PFSK-1 (cell line): ENCODE measurements around the gene GRID1.

Experiments used
- FOXP2 ChIP-seq: optimal IDR thresholded peaks from 2 replicates; pipeline ENCODE3; 2011; ENCODE audit warnings: borderline replicate concordance, control low read depth, inconsistent platforms; ENCODE audit not compliant: insufficient read depth; ENCODE audit errors: extremely low read length, extremely low read depth
- POLR2AphosphoS5 ChIP-seq: IDR thresholded peaks from 2 replicates; pipeline ENCODE4 v1.6.1; 2012; ENCODE audit warnings: low read depth, mild to moderate bottlenecking, control low read depth, low read length, moderate library complexity
- REST ChIP-seq, 2 experiments: IDR thresholded peaks; 2 replicates each; pipeline versions ENCODE4 v1.6.1 to v1.8.0; 2011 to 2012; ENCODE audit warnings: low read depth in 2 of 2, low read length in 2 of 2, control low read depth in 1 of 2, inconsistent platforms in 1 of 2, mild to moderate bottlenecking in 1 of 2, moderate library complexity in 1 of 2; ENCODE audit not compliant: insufficient read depth in 1 of 2
- SIN3A ChIP-seq: IDR thresholded peaks from 2 replicates; pipeline ENCODE4 v1.6.1; 2012; ENCODE audit warnings: mild to moderate bottlenecking, low read length, moderate library complexity, borderline replicate concordance; ENCODE audit not compliant: insufficient read depth
- TAF1 ChIP-seq: IDR thresholded peaks from 2 replicates; pipeline ENCODE4 v1.6.1; 2012; ENCODE audit warnings: low read length, control low read depth, borderline replicate concordance; ENCODE audit not compliant: insufficient read depth

- no peak for TF ChIP-seq POLR2AphosphoS5
- no peak for TF ChIP-seq FOXP2
- no peak for TF ChIP-seq SIN3A
- TF ChIP-seq REST (IDR thresholded peaks at IDR 0.05; ENCODE audit: insufficient read depth in 1 of 2, low read depth in 2 of 2, low read length in 2 of 2): no peak
- no peak for TF ChIP-seq TAF1
Measured at GRCh38 chr10:85786401-85786899, 580.1 kb downstream of the GRID1 start.
